Measurements from ENCODE around the gene EIF4B.

The EIF4B gene

GRCh38 chr12:53071591-53072551 is 65.6 kb downstream of the EIF4B start:
- no peak for DNase-seq

DNA sequence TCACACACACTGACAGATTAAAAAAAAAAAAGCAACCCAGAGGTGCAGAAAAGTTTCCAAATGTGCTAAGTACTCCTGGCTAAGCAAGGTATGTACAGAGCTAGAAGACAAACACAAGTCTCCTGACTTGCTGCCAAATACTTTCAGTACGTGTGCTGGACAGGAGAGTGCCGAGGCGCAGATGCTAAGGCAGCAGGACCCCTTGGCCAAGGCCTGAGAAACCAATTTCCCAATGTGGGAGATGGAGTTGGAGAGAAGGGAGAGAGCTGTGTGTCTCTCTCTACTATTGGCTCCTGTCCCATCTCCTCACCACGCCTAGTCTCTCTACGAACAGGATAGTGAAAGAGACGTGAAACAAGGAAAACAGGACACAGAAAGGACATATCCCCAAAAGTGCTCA is 67.6 kb downstream of the EIF4B start:
- DNase-seq = no peak

- DNase-seq = no peak
These were observed 68.2 kb downstream of the EIF4B start for GRCh38 chr12:53074283-53074998.

DNA sequence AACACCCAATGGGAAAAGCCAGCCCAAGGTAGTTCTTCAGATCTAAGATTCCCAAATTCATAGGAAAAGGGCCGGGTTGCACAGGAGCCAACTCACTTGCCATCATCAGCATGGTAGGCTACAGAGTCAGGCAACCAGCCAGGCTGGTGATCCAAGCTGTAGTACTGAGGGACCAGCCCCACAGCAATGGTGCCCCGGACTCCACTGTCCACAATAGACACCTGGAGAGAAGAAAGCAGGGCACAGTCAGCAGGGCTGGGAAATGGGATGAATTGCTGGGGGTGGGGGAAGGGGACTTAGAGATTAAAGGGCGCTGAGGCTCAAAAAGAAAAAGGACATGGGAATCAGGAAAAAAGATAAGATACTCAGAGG is 68.7 kb downstream of the EIF4B start:
- DNase-seq = no peak

GRCh38 chr12:53076461-53076860 is 70.2 kb downstream of the EIF4B start:
- no peak for DNase-seq

- no peak for DNase-seq
These were observed 70.8 kb downstream of the EIF4B start for GRCh38 chr12:53077030-53077429.

DNA sequence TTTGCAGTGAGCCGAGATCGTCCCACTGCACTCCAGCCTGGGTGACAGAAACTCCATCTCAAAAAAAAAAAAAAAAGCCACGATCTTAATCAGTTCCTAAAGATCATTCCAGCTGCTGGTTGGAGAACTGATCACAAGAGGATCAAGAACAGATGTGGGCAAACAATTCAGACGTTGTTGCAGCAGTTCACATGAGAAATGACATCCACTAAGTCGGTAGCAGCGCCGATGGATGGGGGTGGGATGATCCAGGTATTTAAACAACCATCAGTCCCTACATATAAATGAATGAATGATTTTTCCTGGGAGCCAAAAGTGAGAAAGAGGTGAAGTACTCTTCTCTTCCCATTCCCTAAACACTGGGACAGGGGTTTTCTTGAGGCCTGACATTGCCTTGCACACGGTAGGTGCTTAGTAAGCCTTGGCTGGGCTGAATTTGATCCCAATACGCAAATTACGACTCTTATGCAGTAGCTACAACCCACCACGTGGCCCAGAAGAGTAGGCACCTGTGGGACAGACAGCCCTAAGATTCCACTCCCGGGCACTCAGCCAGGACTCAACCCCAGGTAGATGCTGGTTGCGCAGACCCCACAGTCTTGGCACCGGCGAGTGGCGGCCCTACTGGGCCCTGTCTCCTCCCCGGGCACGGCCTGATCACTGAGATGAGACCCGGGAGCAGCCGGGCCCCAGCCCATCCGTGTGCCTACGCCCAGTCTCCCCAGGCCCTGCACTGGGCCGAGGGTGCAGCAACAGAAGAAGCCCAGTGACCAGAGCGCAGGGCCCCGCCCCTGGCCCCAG is 72.4 kb downstream of the EIF4B start:
- peak; percentile 52 for DNase-seq

DNA sequence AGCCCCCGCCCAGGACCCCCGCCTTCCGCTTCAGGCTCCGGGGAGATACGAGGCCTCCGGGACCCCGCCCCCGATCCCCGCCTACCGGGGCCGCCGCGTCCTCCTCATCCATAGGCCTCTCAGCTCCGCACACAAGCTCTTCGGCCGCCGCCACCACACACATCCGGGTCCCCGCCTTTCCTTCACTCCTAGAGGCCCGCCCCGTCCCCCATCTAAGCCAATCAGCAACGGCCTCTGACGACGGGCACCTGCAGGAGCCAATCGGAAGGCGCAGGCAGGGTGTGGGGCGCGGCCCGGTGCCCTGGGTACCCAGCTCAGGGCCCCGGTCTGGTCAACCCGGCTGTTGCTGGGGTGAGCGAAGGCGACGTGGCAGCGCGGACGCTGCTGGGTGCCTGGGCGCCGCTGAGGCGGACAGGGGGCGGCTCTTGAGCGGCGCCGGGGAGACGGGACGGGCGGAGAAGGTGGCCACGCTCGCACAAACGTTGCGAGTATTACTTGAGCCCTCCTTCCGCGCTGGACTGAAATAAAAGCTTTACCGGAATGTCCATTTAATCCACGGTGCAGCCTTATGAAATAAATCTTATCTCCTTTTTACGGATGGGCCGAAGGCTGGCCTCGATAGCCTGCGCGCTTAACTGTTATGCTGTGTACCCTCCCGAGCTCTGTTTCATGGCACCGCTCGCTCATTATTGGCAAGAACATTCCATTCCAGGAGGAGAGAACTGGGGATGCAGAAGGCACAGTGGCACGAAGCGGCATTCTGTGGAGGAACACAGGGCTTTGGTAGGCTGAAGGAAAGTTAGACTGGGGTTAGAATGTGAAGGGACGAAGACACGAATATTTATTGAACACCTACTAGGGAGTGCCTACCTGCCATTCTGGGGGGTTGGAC is 73.2 kb downstream of the EIF4B start, which contains the start of gene SPRYD3:
Gene SPRYD3 (minus strand): TSS at position 165 of the 892 bp plus-strand sequence. CDS start 57 bp downstream, at position 108.
- DNase-seq = peak; percentile 97

GRCh38 chr12:53082637-53083175 is 76.5 kb downstream of the EIF4B start:
- DNase-seq = no peak

- no peak for DNase-seq
These were observed 80.1 kb downstream of the EIF4B start for GRCh38 chr12:53086361-53086760.

- DNase-seq = no peak
These were observed 83.8 kb downstream of the EIF4B start for GRCh38 chr12:53090105-53090504.

DNA sequence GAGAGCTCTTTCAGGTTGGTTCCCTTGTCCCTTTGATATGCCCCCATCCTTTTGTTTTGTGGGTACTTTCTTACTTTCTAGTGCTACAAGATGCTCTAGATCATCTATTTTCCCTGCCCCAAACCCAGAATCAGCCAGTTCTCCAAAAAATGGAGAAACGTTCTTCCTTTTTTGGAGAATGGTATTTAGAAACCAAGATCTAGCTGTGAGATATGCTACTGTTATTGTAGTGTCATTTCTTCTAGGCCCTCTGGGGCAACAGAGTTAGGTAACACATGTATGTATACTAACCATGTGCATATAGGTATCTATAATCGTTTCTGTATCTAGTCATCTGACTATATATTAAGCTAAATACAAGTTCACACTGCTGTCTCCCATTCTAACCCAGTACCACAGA is 84.3 kb downstream of the EIF4B start:
- DNase-seq = no peak

DNA sequence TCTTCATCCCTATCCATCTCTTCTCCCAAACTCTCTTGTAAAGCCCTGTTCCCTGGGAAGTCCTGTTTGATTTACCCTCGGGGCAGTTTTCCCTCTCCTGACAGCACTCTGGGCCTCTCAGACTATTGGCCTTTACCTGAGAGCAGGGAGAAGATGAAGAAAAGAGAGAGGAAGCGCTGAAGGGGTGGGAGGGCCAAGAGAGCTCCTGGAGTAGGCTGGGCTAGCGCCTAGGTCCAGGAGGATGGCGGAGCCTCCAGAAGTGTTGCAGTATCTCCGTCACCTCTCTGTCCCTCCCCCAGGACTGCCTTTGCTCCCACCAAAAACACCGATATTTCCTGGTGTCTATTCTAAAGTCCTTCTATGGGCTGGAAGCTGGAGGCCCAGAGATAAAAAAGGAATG is 85.5 kb downstream of the EIF4B start:
- DNase-seq = no peak
